ENCODE measurements around the gene TNFRSF8. TPM values are rescaled to one million over a fixed set of nuclear protein-coding genes. Genes with fewer than 3 reads are reported as not detected.

TNFRSF8 gene
- total and polyA plus RNA-seq, 9 of the 15 experiments (the other 6 are each of a cell fraction or from before 2014, with no cell fraction given) = 3.5 to 38.4 (median 17.1) TPM

DNA sequence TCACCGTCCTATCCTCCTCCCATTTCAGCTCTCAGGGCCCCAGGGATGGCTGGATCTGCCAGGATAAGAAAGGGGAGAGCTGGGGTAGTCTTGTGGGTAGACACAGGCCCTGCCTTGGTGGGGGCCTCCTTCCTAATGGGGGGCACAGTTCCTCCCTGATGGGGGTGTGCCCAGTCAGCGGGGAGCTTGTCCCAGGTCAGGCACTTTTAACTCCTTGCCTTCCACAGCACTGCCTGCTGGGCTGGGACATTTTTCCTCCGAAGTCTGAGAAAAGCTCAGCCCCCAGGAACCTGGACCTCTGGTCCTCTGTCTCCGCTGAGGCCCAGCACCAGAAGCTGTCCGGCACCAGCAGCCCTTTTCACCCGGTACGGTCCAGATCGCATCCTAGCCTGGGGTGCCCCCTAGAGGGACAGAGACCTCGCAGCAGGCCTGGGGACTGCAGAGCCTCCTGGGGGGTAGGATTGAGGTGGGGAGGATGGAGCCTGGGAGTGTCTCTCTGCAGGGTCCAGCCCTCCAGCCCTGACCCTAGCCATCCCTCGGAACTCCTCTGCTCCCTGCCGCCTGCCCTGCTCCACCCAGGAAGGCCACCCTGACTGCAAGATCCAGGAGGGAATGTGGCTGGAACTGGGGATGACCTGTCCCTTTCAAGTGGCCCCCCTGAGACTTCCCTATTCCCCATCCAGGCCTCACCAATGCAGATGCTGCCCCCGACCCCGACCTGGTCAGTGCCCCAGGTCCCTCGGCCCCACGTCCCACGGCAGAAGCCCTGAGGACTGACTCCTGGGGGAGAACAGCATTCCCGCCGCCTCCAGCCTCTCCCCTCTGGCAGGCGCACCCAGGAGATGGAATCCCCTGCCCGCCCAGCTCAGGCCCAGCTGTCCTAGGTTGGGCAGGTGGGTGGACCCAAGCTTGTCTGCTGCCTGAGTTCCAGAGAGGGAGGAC lies 31.8 kb upstream of the TNFRSF8 start:
- WGBS (ENCODE audit: insufficient coverage, low coverage, missing lambda C conversion rate) = 70% methylated on average over 18 of the region's 20 CpGs
- Histone ChIP-seq H3K4me1 (replicated peaks in 1 of 2; ENCODE audit: control insufficient read depth in 2 of 2, insufficient read depth in 2 of 2, low read length in 2 of 2) (peaks cover 8 to 34% of the 10 kb centered on the region in 2 experiments; a peak in 4 of 5 replicates), H3K36me3 (ENCODE audit: control insufficient read depth, insufficient read depth, low read length) (peaks cover 55% of the 10 kb centered on the region; the same call in 2 of the 3 replicates), H3K4me3 (no peak overlapping the region), H3K4me2 (ENCODE audit: insufficient read depth, low read length) (no peak overlapping the region; the same call in 1 of the 2 replicates), H3K79me2 (ENCODE audit: control insufficient read depth, insufficient read depth, low read length) (no peaks in the 10 kb centered on the region), H3K9me1 (ENCODE audit: control insufficient read depth, insufficient read depth, low read length) (peaks cover 6% of the 10 kb centered on the region), H3K27me3 (ENCODE audit: control insufficient read depth in 2 of 2, insufficient read depth in 2 of 2, low read length in 2 of 2) (no peaks in the 10 kb centered on the region), H2AFZ (ENCODE audit: low read depth, low read length) (no peak overlapping the region), H3K9me3 (replicated peaks; ENCODE audit: control insufficient read depth, insufficient read depth, low read depth, low read length) (no peaks in the 10 kb centered on the region), H3K9ac (ENCODE audit: insufficient read depth in 1 of 2, low read depth in 2 of 2, low read length in 2 of 2) (peak overlapping the region in 1 of 2 experiments; percentile 69; a peak in 2 of 4 replicates), H3K27ac (ENCODE audit: extremely low read depth, low read depth, low read length) (no peak overlapping the region), H4K20me1 (replicated peaks; ENCODE audit: control insufficient read depth, insufficient read depth, low read length) (peaks cover 3% of the 10 kb centered on the region; the same call in 1 of the 2 replicates)
- CTCF ChIA-PET (ENCODE audit: low intra/inter-chr PET ratio) = interaction anchor here (0.9 kb wide), 1 partner anchor 30 kb away, joined by 5 read pairs; no protein-coding TSS in a partner anchor
- peak; percentile 80 for FAIRE-seq
- POLR2A ChIA-PET = interaction anchor here (0.7 to 6.9 kb wide), 11 partner anchors 7 to 208 kb away, joined by 3 to 95 read pairs (median 4); partner anchors contain the start of genes MFN2, MIIP and TNFRSF8
- BruUV-seq (replicated peaks) = TSS peak; percentile 18
- intact Hi-C loops (cut with micrococcal nuclease) (loop anchor here (1.0 to 2.0 kb wide), 4 partner anchors 26 to 193 kb away; no protein-coding TSS in a partner anchor), in situ Hi-C loops (cut with MboI) (no loop called here)
- peak; percentile 70 to 83 (median 80) for DNase-seq (ENCODE audit: extremely low read depth in 1 of 4, low spot score in 3 of 4)
- ATAC-seq = peak; percentile 94
- TF ChIP-seq ZNF263 (CRISPR knock-in tag; IDR thresholded peaks at IDR 0.05; ENCODE audit: borderline replicate concordance) = peak; percentile 42
- no peak for TF ChIP-seq TEAD1 (CRISPR knock-in tag; IDR thresholded peaks at IDR 0.05)
- TF ChIP-seq, protein P1, sequence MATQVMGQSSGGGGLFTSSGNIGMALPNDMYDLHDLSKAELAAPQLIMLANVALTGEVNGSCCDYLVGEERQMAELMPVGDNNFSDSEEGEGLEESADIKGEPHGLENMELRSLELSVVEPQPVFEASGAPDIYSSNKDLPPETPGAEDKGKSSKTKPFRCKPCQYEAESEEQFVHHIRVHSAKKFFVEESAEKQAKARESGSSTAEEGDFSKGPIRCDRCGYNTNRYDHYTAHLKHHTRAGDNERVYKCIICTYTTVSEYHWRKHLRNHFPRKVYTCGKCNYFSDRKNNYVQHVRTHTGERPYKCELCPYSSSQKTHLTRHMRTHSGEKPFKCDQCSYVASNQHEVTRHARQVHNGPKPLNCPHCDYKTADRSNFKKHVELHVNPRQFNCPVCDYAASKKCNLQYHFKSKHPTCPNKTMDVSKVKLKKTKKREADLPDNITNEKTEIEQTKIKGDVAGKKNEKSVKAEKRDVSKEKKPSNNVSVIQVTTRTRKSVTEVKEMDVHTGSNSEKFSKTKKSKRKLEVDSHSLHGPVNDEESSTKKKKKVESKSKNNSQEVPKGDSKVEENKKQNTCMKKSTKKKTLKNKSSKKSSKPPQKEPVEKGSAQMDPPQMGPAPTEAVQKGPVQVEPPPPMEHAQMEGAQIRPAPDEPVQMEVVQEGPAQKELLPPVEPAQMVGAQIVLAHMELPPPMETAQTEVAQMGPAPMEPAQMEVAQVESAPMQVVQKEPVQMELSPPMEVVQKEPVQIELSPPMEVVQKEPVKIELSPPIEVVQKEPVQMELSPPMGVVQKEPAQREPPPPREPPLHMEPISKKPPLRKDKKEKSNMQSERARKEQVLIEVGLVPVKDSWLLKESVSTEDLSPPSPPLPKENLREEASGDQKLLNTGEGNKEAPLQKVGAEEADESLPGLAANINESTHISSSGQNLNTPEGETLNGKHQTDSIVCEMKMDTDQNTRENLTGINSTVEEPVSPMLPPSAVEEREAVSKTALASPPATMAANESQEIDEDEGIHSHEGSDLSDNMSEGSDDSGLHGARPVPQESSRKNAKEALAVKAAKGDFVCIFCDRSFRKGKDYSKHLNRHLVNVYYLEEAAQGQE (IDR thresholded peaks at IDR 0.05; ENCODE audit: borderline replicate concordance) = peak; percentile 74
- TF ChIP-seq, protein P1 (CRISPR knock-in tag; IDR thresholded peaks at IDR 0.05; ENCODE audit: low read depth) = no peak
- TF ChIP-seq, protein P2, sequence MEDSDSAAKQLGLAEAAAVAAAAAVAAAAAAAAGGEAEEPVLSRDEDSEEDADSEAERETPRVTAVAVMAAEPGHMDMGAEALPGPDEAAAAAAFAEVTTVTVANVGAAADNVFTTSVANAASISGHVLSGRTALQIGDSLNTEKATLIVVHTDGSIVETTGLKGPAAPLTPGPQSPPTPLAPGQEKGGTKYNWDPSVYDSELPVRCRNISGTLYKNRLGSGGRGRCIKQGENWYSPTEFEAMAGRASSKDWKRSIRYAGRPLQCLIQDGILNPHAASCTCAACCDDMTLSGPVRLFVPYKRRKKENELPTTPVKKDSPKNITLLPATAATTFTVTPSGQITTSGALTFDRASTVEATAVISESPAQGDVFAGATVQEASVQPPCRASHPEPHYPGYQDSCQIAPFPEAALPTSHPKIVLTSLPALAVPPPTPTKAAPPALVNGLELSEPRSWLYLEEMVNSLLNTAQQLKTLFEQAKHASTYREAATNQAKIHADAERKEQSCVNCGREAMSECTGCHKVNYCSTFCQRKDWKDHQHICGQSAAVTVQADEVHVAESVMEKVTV (CRISPR knock-in tag; IDR thresholded peaks at IDR 0.05) = 0 out of 2 replicates have a peak, but pooled peaks have one; percentile 39
- TF ChIP-seq, protein P3, sequence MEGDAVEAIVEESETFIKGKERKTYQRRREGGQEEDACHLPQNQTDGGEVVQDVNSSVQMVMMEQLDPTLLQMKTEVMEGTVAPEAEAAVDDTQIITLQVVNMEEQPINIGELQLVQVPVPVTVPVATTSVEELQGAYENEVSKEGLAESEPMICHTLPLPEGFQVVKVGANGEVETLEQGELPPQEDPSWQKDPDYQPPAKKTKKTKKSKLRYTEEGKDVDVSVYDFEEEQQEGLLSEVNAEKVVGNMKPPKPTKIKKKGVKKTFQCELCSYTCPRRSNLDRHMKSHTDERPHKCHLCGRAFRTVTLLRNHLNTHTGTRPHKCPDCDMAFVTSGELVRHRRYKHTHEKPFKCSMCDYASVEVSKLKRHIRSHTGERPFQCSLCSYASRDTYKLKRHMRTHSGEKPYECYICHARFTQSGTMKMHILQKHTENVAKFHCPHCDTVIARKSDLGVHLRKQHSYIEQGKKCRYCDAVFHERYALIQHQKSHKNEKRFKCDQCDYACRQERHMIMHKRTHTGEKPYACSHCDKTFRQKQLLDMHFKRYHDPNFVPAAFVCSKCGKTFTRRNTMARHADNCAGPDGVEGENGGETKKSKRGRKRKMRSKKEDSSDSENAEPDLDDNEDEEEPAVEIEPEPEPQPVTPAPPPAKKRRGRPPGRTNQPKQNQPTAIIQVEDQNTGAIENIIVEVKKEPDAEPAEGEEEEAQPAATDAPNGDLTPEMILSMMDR (IDR thresholded peaks at IDR 0.05 in 2 of 3, conservative IDR thresholded peaks at IDR 0.05 in 1 of 3; ENCODE audit: insufficient read depth in 2 of 3, low read depth in 1 of 3, low read length in 3 of 3) = peak; percentile 88 to 91 (median 89)
- TF ChIP-seq ZBTB8A (IDR thresholded peaks at IDR 0.05; ENCODE audit: partially characterized antibody) = no peak
